Esophagus muscularis mucosa (tissue), 4 donors: ENCODE results near the gene AOAH.

ENCODE experiments used
- EP300 ChIP-seq: sonication (generic); formaldehyde crosslinking; IDR thresholded peaks from one replicate; pipeline ENCODE4 v1.6.1; 2017; ENCODE audit warnings: antibody characterized with exemption
- POLR2A ChIP-seq: fragments of 450-650 bp; IDR thresholded peaks from one replicate; pipeline ENCODE4 v1.6.1; 2017; ENCODE audit warnings: antibody characterized with exemption, moderate library complexity, mild to moderate bottlenecking, low read depth
- TF ChIP-seq, protein P1 (sequence below), 3 experiments: fragments of 200-600 bp in 2 of 3; fragments of 450-650 bp in 1 of 3; sonication (generic) in 2 of 3; IDR thresholded peaks; one replicate each; pipeline ENCODE4 v1.5.1; 2017 to 2019; ENCODE audit warnings: antibody characterized with exemption in 3 of 3, mild to moderate bottlenecking in 2 of 3, moderate library complexity in 1 of 3

GRCh38 chr7:36567699-36568451, 156.4 kb downstream of the AOAH start:
- TF ChIP-seq, protein P1, sequence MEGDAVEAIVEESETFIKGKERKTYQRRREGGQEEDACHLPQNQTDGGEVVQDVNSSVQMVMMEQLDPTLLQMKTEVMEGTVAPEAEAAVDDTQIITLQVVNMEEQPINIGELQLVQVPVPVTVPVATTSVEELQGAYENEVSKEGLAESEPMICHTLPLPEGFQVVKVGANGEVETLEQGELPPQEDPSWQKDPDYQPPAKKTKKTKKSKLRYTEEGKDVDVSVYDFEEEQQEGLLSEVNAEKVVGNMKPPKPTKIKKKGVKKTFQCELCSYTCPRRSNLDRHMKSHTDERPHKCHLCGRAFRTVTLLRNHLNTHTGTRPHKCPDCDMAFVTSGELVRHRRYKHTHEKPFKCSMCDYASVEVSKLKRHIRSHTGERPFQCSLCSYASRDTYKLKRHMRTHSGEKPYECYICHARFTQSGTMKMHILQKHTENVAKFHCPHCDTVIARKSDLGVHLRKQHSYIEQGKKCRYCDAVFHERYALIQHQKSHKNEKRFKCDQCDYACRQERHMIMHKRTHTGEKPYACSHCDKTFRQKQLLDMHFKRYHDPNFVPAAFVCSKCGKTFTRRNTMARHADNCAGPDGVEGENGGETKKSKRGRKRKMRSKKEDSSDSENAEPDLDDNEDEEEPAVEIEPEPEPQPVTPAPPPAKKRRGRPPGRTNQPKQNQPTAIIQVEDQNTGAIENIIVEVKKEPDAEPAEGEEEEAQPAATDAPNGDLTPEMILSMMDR (IDR thresholded peaks at IDR 0.05): no peak
- TF ChIP-seq EP300: no peak
- no peak for TF ChIP-seq POLR2A
